Endometrium (tissue), 2 donors: ENCODE measurements around the gene TMEM129.

Experiments used
- FAIRE-seq: peaks from 2 replicates; lab custom pipeline; 2012; peaks lifted over from hg19 to GRCh38; lab: Jason Lieb, UNC
- donor health status: control.
- donor health status: control.

Gene TMEM129

DNA sequence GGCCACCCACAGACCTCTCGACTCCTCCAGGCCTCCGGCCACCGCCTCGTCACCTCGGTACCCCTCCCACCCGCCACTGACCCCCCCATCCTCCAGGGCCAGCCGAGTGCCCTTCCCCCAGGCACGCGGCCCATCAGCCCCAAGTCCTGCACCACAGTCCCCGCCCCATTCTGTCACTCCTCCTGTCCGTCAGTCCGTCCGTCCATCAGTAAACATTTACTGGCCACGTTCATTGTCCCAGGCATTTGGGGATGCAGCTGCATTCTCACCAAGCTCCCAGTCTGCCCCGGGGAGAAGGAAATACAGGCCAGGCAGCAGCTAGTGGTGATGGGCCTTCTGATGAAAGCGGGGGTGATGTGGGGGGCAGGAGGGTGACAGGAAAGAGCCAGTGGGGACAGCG lies 36.7 kb upstream of the TMEM129 start:
- FAIRE-seq: no peak

DNA sequence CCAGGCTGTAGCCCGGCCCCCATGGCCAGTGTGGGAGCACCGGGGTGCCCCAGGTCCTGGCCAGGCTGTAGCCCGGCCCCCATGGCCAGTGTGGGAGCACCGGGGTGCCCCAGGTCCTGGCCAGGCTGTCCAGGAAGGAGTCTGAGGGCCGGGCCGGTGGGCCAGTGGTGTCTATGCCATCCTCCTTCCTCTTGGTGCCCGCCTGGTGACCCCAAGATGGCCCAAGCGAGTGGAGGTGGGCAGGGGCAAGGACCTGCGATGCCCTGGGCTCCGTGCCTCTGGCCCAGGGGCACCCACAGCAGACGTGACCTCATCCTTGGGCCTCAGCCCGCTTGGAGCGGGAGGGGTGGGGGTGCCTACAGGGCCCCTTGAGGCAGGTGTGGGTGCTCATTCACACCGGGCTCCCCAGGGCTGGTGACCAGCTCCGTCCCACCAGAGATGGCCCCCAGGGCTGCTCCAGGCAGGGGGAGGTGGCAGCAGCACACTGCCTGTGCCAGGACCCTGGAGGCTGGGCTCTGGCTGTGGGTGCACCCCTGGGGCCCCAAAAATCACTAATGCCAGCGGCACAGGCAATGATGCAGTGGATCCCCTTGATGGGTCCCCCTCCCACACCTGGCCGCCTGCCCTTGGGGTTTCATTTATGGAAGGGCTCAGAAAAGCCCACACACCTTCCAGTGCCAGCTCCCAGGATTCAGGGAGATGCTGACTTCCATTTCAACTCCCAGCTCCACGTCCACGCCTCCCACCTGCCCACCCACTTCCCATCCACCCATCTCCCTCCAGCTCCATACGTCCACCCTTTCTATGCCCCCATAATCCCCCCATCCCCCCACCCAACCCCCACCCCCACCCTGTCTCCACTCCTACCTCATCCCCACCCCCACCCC lies 36.0 kb upstream of the TMEM129 start:
- no peak for FAIRE-seq

- no peak for FAIRE-seq
Observed at GRCh38 chr4:1756079-1756478, 35.0 kb upstream of the TMEM129 start.

- FAIRE-seq: no peak
Observed at GRCh38 chr4:1755297-1755696, 34.2 kb upstream of the TMEM129 start.

GRCh38 chr4:1754336-1754735 lies 33.2 kb upstream of the TMEM129 start:
- no peak for FAIRE-seq

GRCh38 chr4:1753697-1754311 lies 32.7 kb upstream of the TMEM129 start:
- FAIRE-seq: no peak

- FAIRE-seq: no peak
Observed at GRCh38 chr4:1753294-1753696, 32.2 kb upstream of the TMEM129 start.

- FAIRE-seq: no peak
Observed at GRCh38 chr4:1752284-1753041, 31.3 kb upstream of the TMEM129 start.

- FAIRE-seq: no peak
Observed at GRCh38 chr4:1751919-1752283, 30.8 kb upstream of the TMEM129 start.

- FAIRE-seq: no peak
Observed at GRCh38 chr4:1751155-1751918, 30.2 kb upstream of the TMEM129 start.

GRCh38 chr4:1750381-1751154 lies 29.4 kb upstream of the TMEM129 start:
- no peak for FAIRE-seq

DNA sequence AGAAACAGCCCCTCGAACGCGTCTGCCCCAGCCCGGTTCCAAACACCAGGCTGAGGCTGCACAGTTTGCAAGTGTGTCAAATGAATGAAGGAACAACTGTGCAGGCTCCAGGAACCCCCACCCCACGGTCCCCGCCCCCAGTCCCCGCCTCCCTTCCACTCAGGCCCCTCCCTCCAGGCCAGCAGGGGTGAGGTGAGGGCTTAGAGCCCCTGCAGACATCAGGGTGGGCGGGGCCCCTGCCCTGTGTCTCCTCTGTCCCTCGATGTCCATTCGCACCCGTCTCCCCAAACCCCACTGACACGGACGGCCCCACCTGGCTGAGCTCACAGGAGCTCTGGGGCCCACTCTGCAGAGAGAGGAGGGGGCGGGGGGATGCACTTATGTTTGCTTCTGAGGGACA lies 28.7 kb upstream of the TMEM129 start:
- no peak for FAIRE-seq

- no peak for FAIRE-seq
Observed at GRCh38 chr4:1749370-1749769, 28.2 kb upstream of the TMEM129 start.

DNA sequence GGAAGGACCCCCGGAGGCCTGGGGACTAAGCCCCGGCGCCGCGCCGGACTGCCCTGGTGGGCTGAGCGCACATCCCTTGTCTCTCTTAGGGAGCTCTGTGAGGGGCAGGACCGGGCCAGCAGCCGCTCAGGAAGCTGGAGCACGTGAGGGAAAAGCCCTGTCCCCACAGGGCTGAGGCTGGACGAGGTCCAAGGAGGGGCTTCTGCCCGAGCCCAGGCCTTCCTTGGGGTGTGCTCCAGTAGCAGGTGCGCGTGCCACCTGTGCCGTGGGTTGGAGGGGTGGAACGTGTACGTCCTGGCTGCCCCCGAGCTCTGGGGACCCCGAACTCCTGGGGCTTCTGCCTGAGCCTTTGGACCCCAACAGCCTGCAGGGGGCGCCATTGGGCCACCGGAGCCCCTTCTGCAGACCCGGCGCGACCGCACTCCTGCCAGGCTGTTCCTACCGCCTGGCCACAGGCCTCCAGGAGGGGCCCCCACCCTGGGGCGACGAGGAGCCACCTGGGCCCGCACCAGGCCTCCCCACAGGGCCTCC lies 27.4 kb upstream of the TMEM129 start:
- FAIRE-seq: no peak

- no peak for FAIRE-seq
Observed at GRCh38 chr4:1747603-1747967, 26.5 kb upstream of the TMEM129 start.

GRCh38 chr4:1746919-1747602 lies 25.9 kb upstream of the TMEM129 start:
- FAIRE-seq: no peak

DNA sequence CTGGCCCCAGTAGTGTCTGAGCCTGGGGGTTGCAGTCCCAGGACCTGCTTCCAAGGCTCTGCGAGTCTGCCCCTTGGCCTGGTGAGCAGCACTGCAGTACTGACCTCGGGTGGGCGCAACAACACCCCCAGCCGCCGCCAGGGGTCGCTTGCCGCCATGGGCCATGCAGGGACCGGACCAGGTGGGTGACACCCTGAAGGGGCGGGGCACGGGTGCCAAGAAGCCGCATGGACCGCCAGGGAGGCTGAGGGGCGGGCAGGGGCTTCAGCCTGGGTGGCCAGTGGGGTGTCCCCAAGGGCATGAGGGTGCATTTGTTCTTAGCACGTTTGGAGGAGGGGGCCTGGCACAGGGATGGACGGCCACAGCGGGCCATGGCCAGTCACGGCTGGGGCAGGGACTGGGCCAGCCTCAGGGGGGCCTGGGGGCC lies 25.2 kb upstream of the TMEM129 start:
- FAIRE-seq: no peak

DNA sequence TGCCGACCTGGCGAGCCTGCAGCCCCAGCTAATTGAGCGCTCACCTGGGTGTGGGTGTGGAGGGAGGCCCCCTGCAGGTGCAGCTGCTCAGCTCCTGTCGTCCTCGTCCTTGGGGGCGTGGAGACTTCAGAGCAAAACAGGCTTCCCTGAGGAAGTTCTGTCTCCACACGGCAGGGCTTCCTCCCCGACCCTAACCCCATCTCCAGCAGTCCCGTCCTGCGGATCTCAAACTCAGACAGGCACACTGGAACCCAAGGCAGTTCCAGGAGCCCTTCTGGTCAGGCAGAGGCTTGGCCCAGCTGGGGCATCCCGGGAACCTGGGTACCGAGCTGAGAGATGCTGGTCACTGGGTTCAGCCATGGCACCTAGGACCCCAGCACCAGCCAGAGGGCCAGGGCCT lies 24.6 kb upstream of the TMEM129 start:
- FAIRE-seq: no peak

GRCh38 chr4:1745165-1745564 lies 24.0 kb upstream of the TMEM129 start:
- FAIRE-seq: no peak

DNA sequence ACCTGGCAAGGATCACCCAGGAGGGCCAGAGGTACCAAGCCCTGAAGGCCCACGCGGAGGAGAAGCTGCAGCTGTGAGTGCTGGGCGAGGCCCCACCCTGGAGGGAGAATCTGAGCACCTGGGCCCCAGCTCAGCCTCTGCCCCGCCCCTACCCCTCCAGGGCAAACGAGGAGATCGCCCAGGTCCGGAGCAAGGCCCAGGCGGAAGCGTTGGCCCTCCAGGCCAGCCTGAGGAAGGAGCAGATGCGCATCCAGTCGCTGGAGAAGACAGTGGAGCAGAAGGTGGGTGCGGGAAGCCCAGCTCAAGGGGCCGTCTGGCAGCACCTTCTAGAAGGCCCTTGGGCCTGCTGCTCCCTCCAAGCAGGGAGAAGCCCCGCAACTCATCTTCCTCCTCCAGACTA lies 23.4 kb upstream of the TMEM129 start:
- FAIRE-seq: no peak

DNA sequence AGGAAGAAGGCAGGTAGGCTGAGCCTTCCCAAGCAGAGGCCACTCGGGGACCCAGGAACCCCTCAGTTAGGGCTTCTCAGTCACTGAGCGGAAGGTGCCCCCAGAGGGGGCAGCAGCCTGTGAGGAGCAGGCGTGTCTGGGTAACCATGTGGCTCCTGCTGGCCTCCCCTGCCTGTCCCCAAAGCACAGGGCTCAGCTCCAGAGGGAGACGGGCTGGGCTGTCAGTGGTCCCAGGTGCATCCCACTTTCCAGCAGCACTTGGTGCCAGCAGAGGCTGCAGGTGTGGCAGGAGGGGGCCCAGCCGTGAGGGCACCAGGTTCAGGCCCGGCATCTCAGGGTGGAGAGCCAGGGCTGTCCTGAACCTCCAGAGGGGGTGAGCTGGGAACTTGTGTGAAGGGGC lies 22.9 kb upstream of the TMEM129 start:
- FAIRE-seq: no peak
